HL-60 (cell line): ENCODE results near the gene RFC2.
A peak's percentile ranks its signal among the peaks of the same experiment; 100 is the strongest.

Experiments
- DNase-seq, 2 experiments: peaks; one replicate each; pipeline ENCODE4 v3.0.0-alpha.2; 2010 to 2020; ENCODE audit warnings: low read depth in 1 of 2, low spot score in 1 of 2
- H3K27ac ChIP-seq: fragments of 250-450 bp; sonication (Bioruptor Pico); replicated peaks from 2 replicates; pipeline ENCODE4 v1.5.1; 2020; ENCODE audit warnings: mild to moderate bottlenecking, moderate library complexity
- H3K27me3 ChIP-seq: fragments of 250-450 bp; sonication (Bioruptor Pico); 2 replicates; pipeline ENCODE4 v1.5.1; 2021; ENCODE audit warnings: mild to moderate bottlenecking, moderate library complexity; ENCODE audit not compliant: insufficient read depth, poor library complexity, severe bottlenecking
- H3K4me3 ChIP-seq: replicated peaks from 2 replicates; pipeline ENCODE4 v1.5.1; 2011; ENCODE audit warnings: mild to moderate bottlenecking, control low read depth, low read length; ENCODE audit not compliant: insufficient read depth
- CTCF ChIP-seq: IDR thresholded peaks from one replicate; pipeline ENCODE4 v1.5.1; 2011; ENCODE audit warnings: low read length, control low read depth, inconsistent platforms; ENCODE audit not compliant: insufficient read depth
- GABPA ChIP-seq: IDR thresholded peaks from 2 replicates; pipeline ENCODE4 v1.6.1; 2012; ENCODE audit warnings: low read depth
- POLR2AphosphoS5 ChIP-seq: IDR thresholded peaks from 2 replicates; pipeline ENCODE4 v1.6.1; 2012; ENCODE audit warnings: low read depth
- REST ChIP-seq: IDR thresholded peaks from 2 replicates; pipeline ENCODE4 v1.6.1; 2012; ENCODE audit warnings: low read depth; ENCODE audit not compliant: insufficient replicate concordance
- SPI1 ChIP-seq: IDR thresholded peaks from 2 replicates; pipeline ENCODE4 v1.6.1; 2012; ENCODE audit warnings: low read depth, mild to moderate bottlenecking, borderline replicate concordance

RFC2 gene

GRCh38 chr7:74283858-74284447 is 29.8 kb upstream of the RFC2 start:
- TF ChIP-seq POLR2AphosphoS5 (peak; percentile 48; the same call in 1 of the 2 replicates), GABPA (no peak)
- peak; percentile 68 to 90 for DNase-seq
- Histone ChIP-seq H3K4me3 (no peak overlapping the region), H3K27ac (no peak overlapping the region), H3K27me3 (no peaks in the 10 kb centered on the region)

GRCh38 chr7:74282748-74283459 is 28.7 kb upstream of the RFC2 start:
- Histone ChIP-seq H3K4me3 (no peak overlapping the region), H3K27ac (no peak overlapping the region), H3K27me3 (no peaks in the 10 kb centered on the region)
- no peak for DNase-seq
- TF ChIP-seq CTCF = no peak
- TF ChIP-seq POLR2AphosphoS5 = no peak
- no peak for TF ChIP-seq REST
- no peak for TF ChIP-seq SPI1
- TF ChIP-seq GABPA = no peak

GRCh38 chr7:74280985-74281384 is 26.8 kb upstream of the RFC2 start:
- Histone ChIP-seq H3K4me3 (no peak overlapping the region), H3K27me3 (no peaks in the 10 kb centered on the region), H3K27ac (no peak overlapping the region)
- no peak for DNase-seq
- no peak for TF ChIP-seq SPI1
- TF ChIP-seq REST = no peak
- no peak for TF ChIP-seq POLR2AphosphoS5
- no peak for TF ChIP-seq CTCF
- TF ChIP-seq GABPA = no peak

- DNase-seq = no peak
- H3K27me3 ChIP-seq = no peaks in the 10 kb centered on the region
- H3K4me3 ChIP-seq = no peak overlapping the region
- TF ChIP-seq POLR2AphosphoS5 (no peak), REST (no peak), GABPA (no peak), SPI1 (no peak), CTCF (no peak)
- no peak overlapping the region for H3K27ac ChIP-seq
Observed at GRCh38 chr7:74277636-74278035, 23.4 kb upstream of the RFC2 start.
